Measurements from ENCODE around the gene ARAP1. TPM values are rescaled to one million over a fixed set of nuclear protein-coding genes. Genes with fewer than 3 reads are reported as not detected.

Gene ARAP1
- total RNA-seq, 1 donor from 2014 or later: 55.1 TPM

- Mint-ChIP-seq H3K27me3 (ENCODE audit: unreplicated experiment) (peaks cover 9% of the 10 kb centered on the region), H3K9me3 (ENCODE audit: unreplicated experiment) (no peaks in the 10 kb centered on the region), H3K36me3 (ENCODE audit: low read depth, unreplicated experiment) (peaks cover 10% of the 10 kb centered on the region), H3K4me1 (ENCODE audit: unreplicated experiment) (peaks cover 41% of the 10 kb centered on the region), H3K4me3 (ENCODE audit: unreplicated experiment) (peak overlapping the region; percentile 39), H3K27ac (ENCODE audit: unreplicated experiment) (peak overlapping the region; percentile 49)
- TF ChIP-seq CTCF (IDR thresholded peaks at IDR 0.05; ENCODE audit: unreplicated experiment): no peak
- DNase-seq (ENCODE audit: low spot score): no peak
Measured at GRCh38 chr11:72720784-72721183, 31.4 kb downstream of the ARAP1 start.

DNA sequence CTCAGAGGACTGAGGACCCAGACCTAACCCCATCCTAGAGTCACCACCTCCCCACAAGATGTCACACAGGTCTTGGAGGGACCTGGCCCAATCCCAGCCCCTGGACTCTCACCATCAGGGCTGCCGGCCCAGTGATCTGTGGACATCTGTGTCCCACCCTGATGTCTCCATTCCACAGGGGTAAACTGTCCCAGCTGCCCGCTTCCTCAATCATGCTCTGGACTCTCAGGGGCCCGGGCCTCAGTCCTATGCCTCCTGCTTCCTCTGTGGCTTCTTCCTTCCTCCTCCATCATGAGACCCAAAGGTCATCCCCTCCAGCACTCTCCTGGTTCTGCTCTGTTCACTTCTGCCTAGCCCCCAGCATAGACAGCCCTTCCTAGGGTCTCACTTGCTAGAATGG lies 32.2 kb downstream of the ARAP1 start:
- H3K36me3 Mint-ChIP-seq (ENCODE audit: low read depth, unreplicated experiment): peaks cover 10% of the 10 kb centered on the region
- no peak for TF ChIP-seq CTCF (IDR thresholded peaks at IDR 0.05; ENCODE audit: unreplicated experiment)
- H3K27me3 Mint-ChIP-seq (ENCODE audit: unreplicated experiment): peaks cover 9% of the 10 kb centered on the region
- DNase-seq (ENCODE audit: low spot score): no peak
- peak overlapping the region; percentile 49 for H3K27ac Mint-ChIP-seq (ENCODE audit: unreplicated experiment)
- H3K9me3 Mint-ChIP-seq (ENCODE audit: unreplicated experiment): no peaks in the 10 kb centered on the region
- H3K4me3 Mint-ChIP-seq (ENCODE audit: unreplicated experiment): peak overlapping the region; percentile 39
- peaks cover 37% of the 10 kb centered on the region for H3K4me1 Mint-ChIP-seq (ENCODE audit: unreplicated experiment)

- no peak overlapping the region for H3K4me3 Mint-ChIP-seq (ENCODE audit: unreplicated experiment)
- peaks cover 9% of the 10 kb centered on the region for H3K27me3 Mint-ChIP-seq (ENCODE audit: unreplicated experiment)
- H3K9me3 Mint-ChIP-seq (ENCODE audit: unreplicated experiment): no peaks in the 10 kb centered on the region
- peaks cover 36% of the 10 kb centered on the region for H3K4me1 Mint-ChIP-seq (ENCODE audit: unreplicated experiment)
- peaks cover 10% of the 10 kb centered on the region for H3K36me3 Mint-ChIP-seq (ENCODE audit: low read depth, unreplicated experiment)
- no peak for DNase-seq (ENCODE audit: low spot score)
- TF ChIP-seq CTCF (IDR thresholded peaks at IDR 0.05; ENCODE audit: unreplicated experiment): no peak
- H3K27ac Mint-ChIP-seq (ENCODE audit: unreplicated experiment): peak overlapping the region; percentile 2
Measured at GRCh38 chr11:72719551-72719950, 32.7 kb downstream of the ARAP1 start.

GRCh38 chr11:72719144-72719543 lies 33.1 kb downstream of the ARAP1 start:
- no peak for DNase-seq (ENCODE audit: low spot score)
- Mint-ChIP-seq H3K27me3 (ENCODE audit: unreplicated experiment) (peaks cover 7% of the 10 kb centered on the region), H3K27ac (ENCODE audit: unreplicated experiment) (no peak overlapping the region), H3K4me1 (ENCODE audit: unreplicated experiment) (peaks cover 36% of the 10 kb centered on the region), H3K9me3 (ENCODE audit: unreplicated experiment) (no peaks in the 10 kb centered on the region), H3K4me3 (ENCODE audit: unreplicated experiment) (no peak overlapping the region), H3K36me3 (ENCODE audit: low read depth, unreplicated experiment) (peaks cover 10% of the 10 kb centered on the region)
- no peak for TF ChIP-seq CTCF (IDR thresholded peaks at IDR 0.05; ENCODE audit: unreplicated experiment)

DNA sequence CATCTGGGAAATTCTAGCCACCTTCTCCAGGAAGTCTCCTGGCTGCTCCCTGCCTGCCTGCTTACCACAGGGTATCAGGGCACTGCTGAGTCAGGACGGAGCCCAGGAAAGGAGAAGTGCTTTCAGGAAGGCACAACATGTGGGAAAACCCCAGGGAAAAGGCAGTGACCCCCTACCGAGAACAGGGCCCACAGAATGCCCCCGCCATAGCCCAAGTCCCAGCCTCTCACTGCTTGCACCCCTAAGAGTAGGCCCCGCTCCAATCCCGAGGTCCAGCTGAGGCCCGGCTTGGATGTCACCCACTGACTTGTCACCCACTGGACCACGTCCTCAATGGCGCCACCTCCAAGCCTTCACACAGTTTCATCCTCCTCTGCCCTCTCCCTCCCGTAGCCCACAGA lies 34.1 kb downstream of the ARAP1 start:
- no peak for TF ChIP-seq CTCF (IDR thresholded peaks at IDR 0.05; ENCODE audit: unreplicated experiment)
- Mint-ChIP-seq H3K4me3 (ENCODE audit: unreplicated experiment) (no peak overlapping the region), H3K4me1 (ENCODE audit: unreplicated experiment) (peaks cover 34% of the 10 kb centered on the region), H3K27ac (ENCODE audit: unreplicated experiment) (peak overlapping the region; percentile 48), H3K9me3 (ENCODE audit: unreplicated experiment) (no peaks in the 10 kb centered on the region), H3K36me3 (ENCODE audit: low read depth, unreplicated experiment) (peaks cover 10% of the 10 kb centered on the region), H3K27me3 (ENCODE audit: unreplicated experiment) (peaks cover 7% of the 10 kb centered on the region)
- DNase-seq (ENCODE audit: low spot score): no peak
